Fibroblast of lung (primary cell): ENCODE measurements around the gene RGS18.

Experiments used
- EZH2 ChIP-seq: IDR thresholded peaks from 2 replicates; pipeline ENCODE4 v1.5.1; 2012; ENCODE audit warnings: low read length, control low read depth, mild to moderate bottlenecking; ENCODE audit errors: missing control alignments
- TF ChIP-seq, protein P1 (sequence below), 2 donors: IDR thresholded peaks in 1 of 2; conservative IDR thresholded peaks in 1 of 2; 1 replicate in 1 of 2; 2 replicates in 1 of 2; pipeline ENCODE4 v1.5.1; 2011 to 2012; ENCODE audit warnings: low read length in 2 of 2, control low read depth in 1 of 2, inconsistent platforms in 1 of 2, low read depth in 1 of 2, mild to moderate bottlenecking in 1 of 2

DNA sequence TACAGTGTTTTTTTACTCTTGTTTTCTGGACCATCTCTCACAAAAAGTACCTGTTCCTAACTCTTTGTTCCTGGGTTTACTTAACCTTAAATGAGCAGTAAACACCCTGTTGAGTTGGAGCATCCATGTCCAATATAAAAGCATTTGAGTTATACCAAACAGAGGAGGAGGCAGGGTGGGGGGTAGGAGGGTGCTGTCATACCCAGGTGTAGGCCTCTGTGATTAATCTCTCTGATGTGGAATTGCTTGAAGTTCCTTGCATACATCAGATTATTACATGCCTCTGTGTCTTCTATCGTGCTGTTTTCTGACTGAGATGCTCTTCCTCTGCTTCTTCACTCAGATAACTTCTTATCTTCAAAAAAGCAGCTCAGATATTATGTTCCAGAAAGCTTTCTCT lies 28.1 kb upstream of the RGS18 start:
- no peak for TF ChIP-seq EZH2
- TF ChIP-seq, protein P1, sequence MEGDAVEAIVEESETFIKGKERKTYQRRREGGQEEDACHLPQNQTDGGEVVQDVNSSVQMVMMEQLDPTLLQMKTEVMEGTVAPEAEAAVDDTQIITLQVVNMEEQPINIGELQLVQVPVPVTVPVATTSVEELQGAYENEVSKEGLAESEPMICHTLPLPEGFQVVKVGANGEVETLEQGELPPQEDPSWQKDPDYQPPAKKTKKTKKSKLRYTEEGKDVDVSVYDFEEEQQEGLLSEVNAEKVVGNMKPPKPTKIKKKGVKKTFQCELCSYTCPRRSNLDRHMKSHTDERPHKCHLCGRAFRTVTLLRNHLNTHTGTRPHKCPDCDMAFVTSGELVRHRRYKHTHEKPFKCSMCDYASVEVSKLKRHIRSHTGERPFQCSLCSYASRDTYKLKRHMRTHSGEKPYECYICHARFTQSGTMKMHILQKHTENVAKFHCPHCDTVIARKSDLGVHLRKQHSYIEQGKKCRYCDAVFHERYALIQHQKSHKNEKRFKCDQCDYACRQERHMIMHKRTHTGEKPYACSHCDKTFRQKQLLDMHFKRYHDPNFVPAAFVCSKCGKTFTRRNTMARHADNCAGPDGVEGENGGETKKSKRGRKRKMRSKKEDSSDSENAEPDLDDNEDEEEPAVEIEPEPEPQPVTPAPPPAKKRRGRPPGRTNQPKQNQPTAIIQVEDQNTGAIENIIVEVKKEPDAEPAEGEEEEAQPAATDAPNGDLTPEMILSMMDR (conservative IDR thresholded peaks at IDR 0.05 in 1 of 2, IDR thresholded peaks at IDR 0.05 in 1 of 2; ENCODE audit: low read depth in 1 of 2, low read length in 2 of 2) = no peak
